Epithelial cell of proximal tubule (primary cell): ENCODE results near the gene TRIM29. TPM values are rescaled to one million over a fixed set of nuclear protein-coding genes. Genes with fewer than 3 reads are reported as not detected.
A peak's percentile ranks its signal among the peaks of the same experiment; 100 is the strongest.

Experiments used
- DNase-seq: peaks from one replicate; pipeline ENCODE4 v3.0.0-alpha.2; 2011; ENCODE audit warnings: low read depth
- H3K4me3 ChIP-seq: 2 replicates; pipeline ENCODE4 v1.5.1; 2011; ENCODE audit warnings: low read depth, mild to moderate bottlenecking, low read length
- CTCF ChIP-seq: conservative IDR thresholded peaks from 2 replicates; pipeline ENCODE4 v1.5.1; 2012; ENCODE audit warnings: low read depth, mild to moderate bottlenecking, low read length
- total RNA-seq: library from RNA; depleted of rRNA; stranded (reverse); fragments of >200 nt; gene quantifications from 2 replicates; pipeline ENCODE4 v1.2.3, GENCODE V29; 2015

TRIM29 gene
- total RNA-seq, 1 donor from 2014 or later = not detected

- no peak for DNase-seq
- peak; percentile 47 for TF ChIP-seq CTCF
- H3K4me3 ChIP-seq = no peak overlapping the region
These were observed 57.9 kb downstream of the TRIM29 start for GRCh38 chr11:120079750-120080610.

GRCh38 chr11:120078397-120078796, 59.5 kb downstream of the TRIM29 start:
- no peak for TF ChIP-seq CTCF
- no peak for DNase-seq
- no peak overlapping the region for H3K4me3 ChIP-seq

- TF ChIP-seq CTCF = no peak
- no peak for DNase-seq
- H3K4me3 ChIP-seq = no peak overlapping the region
These were observed 63.8 kb downstream of the TRIM29 start for GRCh38 chr11:120074076-120074475.

- DNase-seq = no peak
- H3K4me3 ChIP-seq = no peak overlapping the region
- TF ChIP-seq CTCF = no peak
These were observed 64.7 kb downstream of the TRIM29 start for GRCh38 chr11:120073196-120073595.

GRCh38 chr11:120068114-120068573, 69.8 kb downstream of the TRIM29 start:
- TF ChIP-seq CTCF = no peak
- peak overlapping the region; percentile 26 for H3K4me3 ChIP-seq
- DNase-seq = no peak

- TF ChIP-seq CTCF = no peak
- no peak for DNase-seq
- H3K4me3 ChIP-seq = no peak overlapping the region
These were observed 70.3 kb downstream of the TRIM29 start for GRCh38 chr11:120067438-120068113.
